HG03565 (cell line): ENCODE data around the gene PCDH9.

Experiments
- ATAC-seq: cut with Tn5 transposase; IDR thresholded peaks from one replicate; pipeline ENCODE4 v1.9.1; 2021; ENCODE audit warnings: mild to moderate bottlenecking, moderate library complexity; ENCODE audit not compliant: unreplicated experiment

The PCDH9 gene

GRCh38 chr13:66859934-66860877 is 369.9 kb downstream of the PCDH9 start:
- ATAC-seq, result no peak

GRCh38 chr13:66859078-66859477 is 371.1 kb downstream of the PCDH9 start:
- ATAC-seq, result no peak

- ATAC-seq, result no peak
Observed at GRCh38 chr13:66858163-66858562, 372.0 kb downstream of the PCDH9 start.

- no peak for ATAC-seq
Observed at GRCh38 chr13:66855131-66855530, 375.0 kb downstream of the PCDH9 start.

GRCh38 chr13:66853564-66853963 is 376.6 kb downstream of the PCDH9 start:
- no peak for ATAC-seq

- ATAC-seq, result no peak
Observed at GRCh38 chr13:66849706-66850105, 380.4 kb downstream of the PCDH9 start.

GRCh38 chr13:66847541-66847940 is 382.6 kb downstream of the PCDH9 start:
- ATAC-seq, result no peak

GRCh38 chr13:66845393-66845792 is 384.7 kb downstream of the PCDH9 start:
- no peak for ATAC-seq

GRCh38 chr13:66844933-66845332 is 385.2 kb downstream of the PCDH9 start:
- ATAC-seq, result no peak

GRCh38 chr13:66842766-66843165 is 387.4 kb downstream of the PCDH9 start:
- ATAC-seq, result no peak

- ATAC-seq, result no peak
Observed at GRCh38 chr13:66840621-66841020, 389.5 kb downstream of the PCDH9 start.

- no peak for ATAC-seq
Observed at GRCh38 chr13:66837246-66837645, 392.9 kb downstream of the PCDH9 start.

GRCh38 chr13:66835040-66835628 is 395.0 kb downstream of the PCDH9 start:
- no peak for ATAC-seq

GRCh38 chr13:66830940-66831716 is 399.0 kb downstream of the PCDH9 start:
- ATAC-seq, result no peak

- no peak for ATAC-seq
Observed at GRCh38 chr13:66829803-66830202, 400.3 kb downstream of the PCDH9 start.

- no peak for ATAC-seq
Observed at GRCh38 chr13:66826398-66826797, 403.7 kb downstream of the PCDH9 start.

- no peak for ATAC-seq
Observed at GRCh38 chr13:66821551-66821950, 408.6 kb downstream of the PCDH9 start.

- no peak for ATAC-seq
Observed at GRCh38 chr13:66811455-66811854, 418.7 kb downstream of the PCDH9 start.

- no peak for ATAC-seq
Observed at GRCh38 chr13:66809485-66809884, 420.7 kb downstream of the PCDH9 start.

GRCh38 chr13:66807251-66807650 is 422.9 kb downstream of the PCDH9 start:
- ATAC-seq, result no peak

GRCh38 chr13:66805657-66806056 is 424.5 kb downstream of the PCDH9 start:
- ATAC-seq, result no peak
